IgD-negative memory B cell (primary cell): ENCODE data around the gene SLC38A10. TPM values are rescaled to one million over a fixed set of nuclear protein-coding genes. Genes with fewer than 3 reads are reported as not detected.
A peak's percentile ranks its signal among the peaks of the same experiment; 100 is the strongest.
"Not testable (repeated sequence)": the region's sequence is repeated elsewhere in the genome, so short reads cannot be mapped to it uniquely, and the experiment has no call there.

ENCODE experiments used
- H3K27ac Mint-ChIP-seq, 3 donors: one replicate each; pipeline ENCODE4 v1.8.0; 2020 to 2022; ENCODE audit warnings: mild to moderate bottlenecking in 3 of 3, mixed read lengths in 3 of 3, moderate library complexity in 1 of 3
- H3K27me3 Mint-ChIP-seq: one replicate; pipeline ENCODE4 v1.8.0; 2021; ENCODE audit warnings: mixed read lengths
- H3K36me3 Mint-ChIP-seq: one replicate; pipeline ENCODE4 v1.8.0; 2020; ENCODE audit warnings: mild to moderate bottlenecking, mixed read lengths
- H3K4me1 Mint-ChIP-seq, 3 donors: one replicate each; pipeline ENCODE4 v1.8.0; 2020 to 2022; ENCODE audit warnings: mixed read lengths in 3 of 3, mild to moderate bottlenecking in 1 of 3
- H3K4me3 Mint-ChIP-seq, 4 donors: one replicate each; pipeline ENCODE4 v1.8.0; 2020 to 2022; ENCODE audit warnings: mild to moderate bottlenecking in 4 of 4, mixed read lengths in 4 of 4, moderate library complexity in 3 of 4
- H3K9me3 Mint-ChIP-seq, 3 donors: one replicate each; pipeline ENCODE4 v1.8.0; 2020 to 2021; ENCODE audit warnings: mixed read lengths in 3 of 3, mild to moderate bottlenecking in 1 of 3
- polyA plus RNA-seq: library from polyadenylated mRNA; unstranded; fragments of 300-500 nt; fragmentation: Illumina TruSeq; gene quantifications from one replicate; pipeline ENCODE4 v1.2.3, GENCODE V29; 2021

SLC38A10 gene
- polyA plus RNA-seq, 1 donor from 2014 or later: 84.5 TPM

- H3K27ac Mint-ChIP-seq: peak overlapping the region; percentile 69 to 91 (median 89)
- H3K36me3 Mint-ChIP-seq, H3K27me3 Mint-ChIP-seq, H3K9me3 Mint-ChIP-seq: not testable (repeated sequence)
- H3K4me1 Mint-ChIP-seq: peaks cover 24 to 29% (median 25%) of the 10 kb centered on the region in 3 donors
- H3K4me3 Mint-ChIP-seq: peak overlapping the region in 3 of 4 donors; percentile 35 to 79 (median 59)
These were observed 67.5 kb downstream of the SLC38A10 start for GRCh38 chr17:81227630-81228029.

DNA sequence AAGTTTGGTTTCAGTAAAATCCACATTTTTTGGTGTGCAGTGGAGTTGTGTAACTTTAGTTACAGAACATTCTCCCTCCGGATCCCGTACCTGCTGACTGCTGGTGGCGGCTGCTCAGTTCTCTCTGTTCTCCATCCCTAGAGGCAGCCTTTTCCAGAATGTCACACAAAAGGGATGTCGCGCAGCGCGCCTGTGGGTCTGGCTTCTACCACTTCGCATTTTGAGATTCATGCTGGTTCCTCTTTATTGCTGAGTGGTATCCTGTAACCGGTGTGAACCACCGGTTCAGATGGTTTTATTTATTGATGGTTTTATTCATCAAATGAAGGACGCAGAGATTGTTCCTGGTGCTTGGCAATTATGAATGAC, 71.4 kb downstream of the SLC38A10 start:
- Mint-ChIP-seq H3K27ac (peak overlapping the region; percentile 76 to 94 (median 86)), H3K4me3 (peak overlapping the region; percentile 77 to 96 (median 92))

DNA sequence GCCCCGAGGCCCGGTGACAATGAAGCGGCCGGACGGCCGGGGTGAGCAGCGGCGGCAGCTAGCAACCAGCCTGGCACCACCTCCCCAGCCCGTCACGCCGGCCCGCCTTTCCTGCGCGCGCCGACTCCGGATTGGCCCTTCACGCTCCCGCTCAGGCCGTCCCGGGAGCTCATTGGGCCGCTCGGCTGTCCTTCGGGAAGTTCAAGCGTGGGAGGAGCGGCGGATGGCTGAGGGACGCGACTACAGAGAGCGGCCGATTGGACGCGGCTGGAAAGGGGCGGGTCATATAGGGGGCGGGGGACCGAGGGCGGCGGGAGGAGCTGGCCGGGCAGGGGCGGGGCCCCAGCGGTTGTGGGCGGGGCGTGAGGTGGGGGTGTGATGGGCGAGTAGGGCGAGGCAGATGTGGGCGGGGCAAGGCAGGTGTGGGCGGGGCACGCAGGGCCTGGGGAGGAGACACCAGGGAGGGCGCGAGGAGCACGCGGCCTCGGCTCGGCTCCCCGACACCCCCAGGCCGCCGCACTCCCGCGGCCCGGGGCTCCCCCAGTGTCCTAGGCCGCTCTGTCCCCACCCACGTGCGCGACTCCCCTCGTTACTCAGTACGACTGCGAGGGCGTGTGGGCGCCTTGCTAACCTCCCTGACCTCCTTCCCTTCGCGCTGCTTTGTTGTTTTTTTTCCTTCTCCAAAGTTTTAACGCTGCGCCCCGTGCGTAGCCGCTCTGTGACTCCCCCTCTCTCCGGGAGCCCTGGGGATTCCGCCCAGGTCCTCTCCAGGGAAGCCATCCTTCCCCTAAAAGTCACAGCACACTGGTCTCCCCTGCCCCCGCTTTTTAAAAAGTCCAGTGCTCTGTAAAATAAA, 72.0 kb downstream of the SLC38A10 start, which contains the start of gene CEP131:
Gene CEP131 (minus strand): TSS at position 60 of the 856 bp plus-strand sequence. CDS start 2,909 bp downstream, outside the sequence.
- no peaks in the 10 kb centered on the region for H3K36me3 Mint-ChIP-seq
- H3K27me3 Mint-ChIP-seq: no peaks in the 10 kb centered on the region
- H3K4me1 Mint-ChIP-seq: peaks cover 12 to 19% (median 17%) of the 10 kb centered on the region in 3 donors
- H3K27ac Mint-ChIP-seq: peak within 1 kb of the TSS; percentile 76 to 94 (median 86)
- peak within 1 kb of the TSS; percentile 77 to 96 (median 92) for H3K4me3 Mint-ChIP-seq
- H3K9me3 Mint-ChIP-seq: no peaks in the 10 kb centered on the region

More for the DNA sequence above, 71.4 kb downstream of the SLC38A10 start:
- Mint-ChIP-seq H3K36me3 (no peaks in the 10 kb centered on the region), H3K4me1 (peaks cover 18 to 24% (median 22%) of the 10 kb centered on the region in 3 donors), H3K9me3 (no peaks in the 10 kb centered on the region), H3K27me3 (no peaks in the 10 kb centered on the region)

GRCh38 chr17:81222620-81222905, 72.5 kb downstream of the SLC38A10 start:
- H3K4me3 Mint-ChIP-seq: peak overlapping the region; percentile 76 to 96 (median 90)
- H3K27me3 Mint-ChIP-seq: no peaks in the 10 kb centered on the region
- peak overlapping the region in 2 of 3 donors; percentile 39 to 94 for H3K27ac Mint-ChIP-seq
- peaks cover 9 to 13% (median 11%) of the 10 kb centered on the region in 3 donors for H3K4me1 Mint-ChIP-seq
- H3K9me3 Mint-ChIP-seq: no peaks in the 10 kb centered on the region
- no peaks in the 10 kb centered on the region for H3K36me3 Mint-ChIP-seq

GRCh38 chr17:81221842-81222619, 73.1 kb downstream of the SLC38A10 start:
- Mint-ChIP-seq H3K27me3 (no peaks in the 10 kb centered on the region), H3K36me3 (no peaks in the 10 kb centered on the region), H3K4me1 (peaks cover 7 to 12% (median 10%) of the 10 kb centered on the region in 3 donors), H3K4me3 (peak overlapping the region; percentile 74 to 85 (median 78)), H3K9me3 (no peaks in the 10 kb centered on the region), H3K27ac (no peak overlapping the region)

- no peak overlapping the region for H3K27ac Mint-ChIP-seq
These were observed 73.7 kb downstream of the SLC38A10 start for GRCh38 chr17:81221371-81221841.

GRCh38 chr17:81219476-81220180, 75.5 kb downstream of the SLC38A10 start:
- Mint-ChIP-seq H3K27ac (peak overlapping the region in 1 of 3 donors; percentile 46), H3K4me1 (peaks cover 6 to 12% (median 7%) of the 10 kb centered on the region in 3 donors), H3K27me3 (no peaks in the 10 kb centered on the region), H3K36me3 (no peaks in the 10 kb centered on the region), H3K4me3 (no peak overlapping the region), H3K9me3 (no peaks in the 10 kb centered on the region)

More at GRCh38 chr17:81221371-81221841, 73.7 kb downstream of the SLC38A10 start:
- H3K27me3 Mint-ChIP-seq: no peaks in the 10 kb centered on the region
- H3K4me3 Mint-ChIP-seq: peak overlapping the region; percentile 70 to 85 (median 75)
- no peaks in the 10 kb centered on the region for H3K9me3 Mint-ChIP-seq
- peaks cover 7 to 12% (median 10%) of the 10 kb centered on the region in 3 donors for H3K4me1 Mint-ChIP-seq
- H3K36me3 Mint-ChIP-seq: no peaks in the 10 kb centered on the region

- no peak overlapping the region for H3K4me3 Mint-ChIP-seq
- no peaks in the 10 kb centered on the region for H3K27me3 Mint-ChIP-seq
- H3K36me3 Mint-ChIP-seq: no peaks in the 10 kb centered on the region
- peak overlapping the region in 1 of 3 donors; percentile 46 for H3K27ac Mint-ChIP-seq
- H3K4me1 Mint-ChIP-seq: peaks cover 5 to 11% (median 5%) of the 10 kb centered on the region in 3 donors
- H3K9me3 Mint-ChIP-seq: no peaks in the 10 kb centered on the region
These were observed 76.1 kb downstream of the SLC38A10 start for GRCh38 chr17:81218991-81219390.

DNA sequence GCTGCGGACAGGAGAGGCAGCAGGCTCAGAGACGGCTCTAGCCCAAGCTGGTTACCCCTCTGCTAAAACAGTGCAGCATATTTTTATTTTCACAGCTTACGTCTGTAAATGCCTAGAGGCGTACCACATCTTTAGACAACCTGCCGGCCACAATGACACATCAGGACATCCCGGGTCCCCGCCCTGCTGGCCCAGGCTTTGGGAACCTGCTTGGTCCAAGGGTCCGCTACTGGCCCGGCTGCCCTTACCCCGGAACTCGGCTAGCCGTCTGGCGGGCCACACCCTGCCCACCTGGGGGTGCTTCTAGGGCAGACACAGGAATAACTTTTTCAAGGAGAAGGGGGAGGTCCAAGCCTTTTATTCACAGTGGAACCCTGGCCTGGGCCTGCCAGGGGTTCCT, 76.6 kb downstream of the SLC38A10 start:
- no peak overlapping the region for H3K27ac Mint-ChIP-seq
- no peaks in the 10 kb centered on the region for H3K27me3 Mint-ChIP-seq
- no peaks in the 10 kb centered on the region for H3K36me3 Mint-ChIP-seq
- no peak overlapping the region for H3K4me3 Mint-ChIP-seq
- H3K9me3 Mint-ChIP-seq: no peaks in the 10 kb centered on the region
- peaks cover under 1 to 6% (median 3%) of the 10 kb centered on the region in 3 donors for H3K4me1 Mint-ChIP-seq

DNA sequence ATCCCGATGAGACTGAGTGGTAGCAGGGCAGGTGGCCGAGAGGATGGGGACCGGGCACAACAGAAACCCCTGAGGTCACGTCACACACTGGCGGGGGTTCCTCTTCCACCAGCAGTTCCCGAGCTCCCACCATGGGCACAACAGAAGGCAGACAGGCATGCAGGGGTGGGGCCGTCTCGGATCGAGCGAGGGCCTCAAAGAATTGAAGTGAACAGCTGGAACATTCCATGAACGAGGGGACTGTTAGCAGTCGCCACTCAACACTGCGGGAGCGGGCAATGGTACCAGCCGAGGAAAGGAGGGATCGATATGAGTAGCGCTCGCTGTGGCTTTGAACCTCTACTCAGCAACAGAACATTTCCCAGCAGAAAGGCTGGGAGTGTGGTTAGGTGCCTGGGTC, 77.6 kb downstream of the SLC38A10 start:
- Mint-ChIP-seq H3K9me3 (no peaks in the 10 kb centered on the region), H3K4me3 (peak overlapping the region in 1 of 4 donors; percentile 29)

GRCh38 chr17:81213978-81214377, 81.1 kb downstream of the SLC38A10 start:
- Mint-ChIP-seq H3K4me3 (no peak overlapping the region), H3K27me3 (no peaks in the 10 kb centered on the region), H3K4me1 (peaks cover 0 to 6% (median 2%) of the 10 kb centered on the region in 3 donors), H3K27ac (no peak overlapping the region), H3K36me3 (peaks cover 2% of the 10 kb centered on the region), H3K9me3 (no peaks in the 10 kb centered on the region)

More for the DNA sequence above, 77.6 kb downstream of the SLC38A10 start:
- Mint-ChIP-seq H3K36me3 (peaks cover 2% of the 10 kb centered on the region), H3K4me1 (peaks cover 0 to 7% (median 4%) of the 10 kb centered on the region in 3 donors), H3K27me3 (no peaks in the 10 kb centered on the region), H3K27ac (no peak overlapping the region)

DNA sequence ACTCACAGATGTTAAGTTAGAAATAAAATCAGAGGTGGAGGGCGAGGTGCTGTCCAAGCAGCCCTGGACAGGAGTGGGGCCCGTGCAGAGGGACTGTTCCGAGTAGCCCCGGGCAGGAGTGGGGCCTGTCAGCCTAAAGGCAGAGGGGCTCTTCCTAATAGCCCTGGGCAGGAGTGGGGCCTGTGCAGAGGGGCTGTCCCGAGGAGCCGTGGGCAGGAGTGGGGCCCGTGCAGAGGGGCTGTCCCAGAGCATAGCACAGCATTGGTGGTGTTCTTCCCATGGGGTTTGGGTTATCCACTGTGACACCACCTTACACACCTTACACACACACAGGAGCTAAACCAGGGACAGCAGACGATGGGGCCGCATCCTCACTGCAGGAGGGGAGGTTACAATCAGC, 82.7 kb downstream of the SLC38A10 start:
- peaks cover 0 to 6% (median 5%) of the 10 kb centered on the region in 3 donors for H3K4me1 Mint-ChIP-seq
- peaks cover 2% of the 10 kb centered on the region for H3K36me3 Mint-ChIP-seq
- no peak overlapping the region for H3K4me3 Mint-ChIP-seq
- H3K27ac Mint-ChIP-seq: no peak overlapping the region
- no peaks in the 10 kb centered on the region for H3K9me3 Mint-ChIP-seq
- H3K27me3 Mint-ChIP-seq: no peaks in the 10 kb centered on the region

DNA sequence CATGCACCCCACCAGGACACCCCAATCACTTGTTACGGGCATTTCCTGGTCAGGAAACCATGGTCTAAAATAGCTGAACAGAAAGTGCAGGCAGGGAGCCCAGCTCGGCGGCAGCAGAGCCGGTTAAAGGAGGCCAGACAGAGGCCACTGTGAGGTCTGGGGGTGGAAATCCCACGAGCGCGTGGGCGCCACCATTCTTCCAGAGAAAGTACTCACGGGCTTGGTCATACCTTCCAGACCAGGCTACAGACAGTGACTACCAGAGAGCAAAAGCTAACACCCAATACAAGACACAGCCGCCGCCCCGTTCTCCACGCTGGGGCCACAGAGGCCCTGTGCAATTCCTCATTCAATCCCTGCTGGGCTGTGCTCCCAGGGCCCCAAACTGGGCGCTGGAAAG, 84.2 kb downstream of the SLC38A10 start:
- Mint-ChIP-seq H3K27me3 (no peaks in the 10 kb centered on the region), H3K4me3 (peak overlapping the region in 1 of 4 donors; percentile 37), H3K27ac (peak overlapping the region in 1 of 3 donors; percentile 74), H3K9me3 (no peaks in the 10 kb centered on the region), H3K36me3 (peaks cover 2% of the 10 kb centered on the region), H3K4me1 (peaks cover 0 to 6% (median 5%) of the 10 kb centered on the region in 3 donors)

DNA sequence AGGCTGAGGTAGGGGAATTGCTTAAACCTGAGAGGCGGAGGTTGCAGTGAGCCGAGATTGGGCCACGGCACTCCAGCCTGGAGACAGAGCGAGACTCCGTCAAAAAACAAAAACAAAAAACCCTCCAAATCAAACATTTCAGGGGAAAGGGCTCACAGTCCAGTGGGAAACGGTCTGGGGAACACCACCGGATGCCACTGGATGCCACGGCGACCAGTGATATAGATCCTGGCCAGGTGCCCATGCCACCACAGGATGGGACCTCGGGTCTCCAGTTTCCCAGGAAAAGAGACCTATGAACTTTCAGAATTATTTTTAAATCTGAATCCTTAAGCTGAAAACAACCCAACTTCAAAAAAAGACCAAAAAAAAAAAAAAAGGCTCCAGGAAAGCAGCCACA, 84.6 kb downstream of the SLC38A10 start:
- no peak overlapping the region for H3K4me3 Mint-ChIP-seq
- H3K27ac Mint-ChIP-seq: no peak overlapping the region
- peaks cover 2% of the 10 kb centered on the region for H3K36me3 Mint-ChIP-seq

More for the DNA sequence above, 84.6 kb downstream of the SLC38A10 start:
- H3K4me1 Mint-ChIP-seq: peaks cover 0 to 6% (median 5%) of the 10 kb centered on the region in 3 donors
- H3K9me3 Mint-ChIP-seq: no peaks in the 10 kb centered on the region
- H3K27me3 Mint-ChIP-seq: no peaks in the 10 kb centered on the region
